Pancreas (tissue), 10 donors: Measurements from ENCODE around the gene MAP10. TPM values are rescaled to one million over a fixed set of nuclear protein-coding genes. Genes with fewer than 3 reads are reported as not detected.

Experiments
- ATAC-seq, 4 donors: fragments of 200-7000 bp; cut with Tn5 transposase; one replicate each; pipeline versions ENCODE4 v1.8.0 to v1.9.1; 2020; ENCODE audit warnings: mild to moderate bottlenecking in 4 of 4, moderate library complexity in 4 of 4
- DNase-seq, 6 donors: peaks; one replicate each; pipeline ENCODE4 v3.0.0-alpha.2; 2020
- FAIRE-seq: peaks from 2 replicates; lab custom pipeline; 2012; peaks lifted over from hg19 to GRCh38; lab: Jason Lieb, UNC
- H3K27ac ChIP-seq, 4 donors: fragments of 200-600 bp; sonication (generic); 1 replicate in 3 of 4; 2 replicates in 1 of 4; pipeline versions ENCODE4 v1.5.0 to v1.8.0; 2020
- H3K27me3 ChIP-seq, 4 donors: fragments of 200-600 bp; one replicate each; pipeline ENCODE4 v1.8.0; 2021
- H3K36me3 ChIP-seq, 3 donors: fragments of 200-600 bp; sonication (generic) in 1 of 3; one replicate each; pipeline versions ENCODE4 v1.5.0 to v1.8.0; 2020 to 2021
- H3K4me1 ChIP-seq, 3 donors: fragments of 200-600 bp; one replicate each; pipeline ENCODE4 v1.8.0; 2021
- H3K4me3 ChIP-seq, 4 donors: fragments of 200-600 bp; sonication (generic) in 2 of 4; one replicate each; pipeline versions ENCODE4 v1.5.0 to v1.8.0; 2020 to 2021
- H3K9me3 ChIP-seq, 4 donors: fragments of 200-600 bp; one replicate each; pipeline ENCODE4 v1.8.0; 2021
- CTCF ChIP-seq, 4 donors: fragments of 200-600 bp; sonication (generic) in 3 of 4; IDR thresholded peaks; one replicate each; pipeline versions ENCODE4 v1.5.0 to v1.8.0; 2021; ENCODE audit warnings: antibody characterized with exemption in 4 of 4
- WGBS, 2 donors: extraction: QIAGEN DNeasy Blood & Tissue Kit; methylation state at CpG; one replicate each; pipeline ENCODE4 v1.1.7; 2013; 5-methylcytosine and 5-hydroxymethylcytosine counted together
- intact Hi-C, 3 donors: fragments of 100-400 bp; cut with DNase I; formaldehyde crosslinking; loops; one replicate each; pipeline versions ENCODE4 v1.11.1 to v1.14.2; 2022
- polyA plus RNA-seq, 2 donors: library from polyadenylated mRNA; stranded (reverse); fragments of 200-250 nt; gene quantifications; one replicate each; pipeline ENCODE4 v1.2.3, GENCODE V29; 2013
- total RNA-seq, 6 donors: library from RNA; stranded (reverse); fragmentation: NEBNext Ultra II Directional in 4 of 6; extraction: Animal tissue kit (Norgen Biotek cat#: 25700) in 4 of 6; gene quantifications; one replicate each; pipeline versions ENCODE4 v1.2.1 to v1.2.4, GENCODE V29; 2021 to 2023
- donor health status: healthy with polysubstance abuse.
- donor health status: DM: no; HTN: no; CAD: no; lungs with moderate emphysema.
- donor health status: DM: no; HTN: no; CAD: no.
- donor health status: control.
- donor health status: control.
- donor health status: Bipolar disorder and iron deficiency.
- donor health status: DM: yes; HTN: yes; CAD: no.
- donor health status: DM: no; HTN: no; CAD: no.
- donor health status: DM: no; HTN: no; CAD: no.
- donor health status: DM: yes; HTN: yes; CAD: no.

MAP10 gene
- total and polyA plus RNA-seq, 8 donors, result 0.99 to 2.1 (median 1.9) TPM

DNA sequence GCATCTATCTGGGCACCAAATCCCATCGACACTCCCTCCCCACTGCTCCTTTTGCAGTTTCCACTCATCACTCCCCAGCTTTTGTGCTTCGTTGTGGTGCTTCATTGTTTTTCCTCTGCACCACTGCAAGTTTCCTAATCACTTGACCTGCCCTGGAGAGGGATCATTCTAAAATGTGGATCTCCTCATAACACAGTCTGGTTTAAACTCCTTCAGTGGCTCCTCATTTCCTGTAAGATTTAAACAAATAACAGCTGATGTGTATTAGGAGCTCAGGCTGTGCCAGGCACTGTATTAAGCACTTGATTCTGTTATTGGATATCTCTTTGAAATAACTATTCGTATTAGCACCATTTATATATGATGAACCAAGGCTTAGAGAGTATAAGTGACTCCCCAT lies 51.3 kb downstream of the MAP10 start:
- FAIRE-seq, result no peak
- Histone ChIP-seq H3K27ac (no peak overlapping the region), H3K27me3 (no peaks in the 10 kb centered on the region), H3K36me3 (no peaks in the 10 kb centered on the region), H3K4me3 (no peak overlapping the region), H3K4me1 (no peaks in the 10 kb centered on the region), H3K9me3 (no peaks in the 10 kb centered on the region)
- no peak for TF ChIP-seq CTCF (IDR thresholded peaks at IDR 0.05)
- DNase-seq, result no peak
- intact Hi-C loops, result no loop called here
- ATAC-seq, result no peak
- WGBS, 2 donors, result 61 to 67% methylated on average over 3 of the region's 3 CpGs

Other genes with a start within 250 kb of the MAP10 start
- gene SIPA1L2, start 175.3 kb upstream of the MAP10 start, total RNA-seq, result 10 to 100 TPM in 1 of 6 donors, 1 to 10 TPM in 5; 2.6 to 10.9 (median 5.1) TPM
- gene SIPA1L2, start 175.3 kb upstream of the MAP10 start, polyA plus RNA-seq, result 1 to 10 TPM; 2.1 to 4.4 TPM
- gene NTPCR, start 145.2 kb downstream of the MAP10 start, total RNA-seq, result 10 to 100 TPM in 5 of 6 donors, 1 to 10 TPM in 1; 10.0 to 24.6 (median 19.1) TPM
- gene NTPCR, start 145.2 kb downstream of the MAP10 start, polyA plus RNA-seq, result 10 to 100 TPM; 23.0 to 40.6 TPM